Smooth muscle cell (in vitro differentiated cells): ENCODE measurements around the gene OXNAD1. TPM values are rescaled to one million over a fixed set of nuclear protein-coding genes. Genes with fewer than 3 reads are reported as not detected.

Experiments used
- DNase-seq: peaks from one replicate; lab custom pipeline; 2025; ENCODE audit not compliant: unreplicated experiment; lab: John Stamatoyannopoulos, UW
- H2AFZ ChIP-seq: fragments of 200-600 bp; sonication (generic); 2 replicates; pipeline ENCODE4 v1.6.0; 2016; ENCODE audit warnings: antibody characterized with exemption, low read depth, mild to moderate bottlenecking
- H3F3A ChIP-seq: fragments of 200-600 bp; sonication (generic); 2 replicates; pipeline ENCODE4 v1.6.0; 2017; ENCODE audit warnings: antibody characterized with exemption, low read depth
- H3K27ac ChIP-seq: fragments of 200-600 bp; sonication (generic); 2 replicates; pipeline ENCODE4 v1.5.1; 2016; ENCODE audit warnings: low read depth, mild to moderate bottlenecking
- H3K27me3 ChIP-seq: fragments of 200-600 bp; sonication (generic); 2 replicates; pipeline ENCODE4 v1.6.1; 2016; ENCODE audit warnings: low read depth, mild to moderate bottlenecking
- H3K36me3 ChIP-seq: fragments of 200-600 bp; sonication (generic); 2 replicates; pipeline ENCODE4 v1.5.1; 2016; ENCODE audit warnings: low read depth
- H3K4me1 ChIP-seq: fragments of 200-600 bp; sonication (generic); 2 replicates; pipeline ENCODE4 v1.5.1; 2016; ENCODE audit warnings: low read depth
- H3K4me2 ChIP-seq: fragments of 200-600 bp; sonication (generic); 2 replicates; pipeline ENCODE4 v1.6.0; 2016; ENCODE audit warnings: mild to moderate bottlenecking
- H3K4me3 ChIP-seq: fragments of 200-600 bp; sonication (generic); 2 replicates; pipeline ENCODE4 v1.5.1; 2016; ENCODE audit warnings: mild to moderate bottlenecking
- H3K79me2 ChIP-seq: fragments of 200-600 bp; sonication (generic); 2 replicates; pipeline ENCODE4 v1.6.0; 2016; ENCODE audit warnings: low read depth, mild to moderate bottlenecking
- H3K9ac ChIP-seq: fragments of 200-600 bp; sonication (generic); 2 replicates; pipeline ENCODE4 v1.6.0; 2016; ENCODE audit warnings: low read depth
- H3K9me3 ChIP-seq: fragments of 200-600 bp; sonication (generic); replicated peaks from 2 replicates; pipeline ENCODE4 v1.5.1; 2016; ENCODE audit warnings: low read depth
- H4K20me1 ChIP-seq: fragments of 200-600 bp; sonication (generic); 2 replicates; pipeline ENCODE4 v1.6.0; 2016; ENCODE audit warnings: low read depth
- CTCF ChIP-seq: fragments of 200-600 bp; sonication (generic); IDR thresholded peaks from 2 replicates; pipeline ENCODE4 v1.5.1; 2017; ENCODE audit warnings: borderline replicate concordance, mild to moderate bottlenecking, antibody characterized with exemption; ENCODE audit not compliant: insufficient read depth, poor library complexity, severe bottlenecking
- WGBS: methylation state at CpG from one replicate; pipeline ENCODE4 v1.1.7; 2016; ENCODE audit warnings: low lambda C conversion rate; 5-methylcytosine and 5-hydroxymethylcytosine counted together
- polyA plus RNA-seq: library from polyadenylated mRNA; unstranded; fragments of >200 nt; fragmentation: Nextera tagmentation; extraction: Ambion mirVana; gene quantifications from 2 replicates; pipeline ENCODE4 v1.2.1, GENCODE V29; 2016
- total RNA-seq: library from RNA; depleted of rRNA; stranded (reverse); fragments of >200 nt; gene quantifications from 2 replicates; pipeline ENCODE4 v1.2.3, GENCODE V29; 2014

The OXNAD1 gene
- total and polyA plus RNA-seq, 2 experiments from 2014 or later = 12.4 to 15.7 TPM

GRCh38 chr3:16336825-16337224, 71.8 kb downstream of the OXNAD1 start:
- no peak overlapping the region for H3K4me2 ChIP-seq
- H3K27ac ChIP-seq = no peak overlapping the region
- H3K9ac ChIP-seq = no peak overlapping the region
- peaks cover 15% of the 10 kb centered on the region for H4K20me1 ChIP-seq
- no peaks in the 10 kb centered on the region for H3K9me3 ChIP-seq
- H3K79me2 ChIP-seq = no peaks in the 10 kb centered on the region
- no peaks in the 10 kb centered on the region for H3K27me3 ChIP-seq
- no peak overlapping the region for H3K4me3 ChIP-seq
- no peaks in the 10 kb centered on the region for H3K4me1 ChIP-seq
- 98% methylated on average over 6 of the region's 6 CpGs for WGBS
- no peak for DNase-seq
- H3K36me3 ChIP-seq = peaks cover 10% of the 10 kb centered on the region
- no peak overlapping the region for H2AFZ ChIP-seq
- H3F3A ChIP-seq = no peaks in the 10 kb centered on the region
- no peak for TF ChIP-seq CTCF

- Histone ChIP-seq H3K9me3 (no peaks in the 10 kb centered on the region), H3K27ac (peak overlapping the region; percentile 65), H3K9ac (no peak overlapping the region), H3K36me3 (peaks cover 5% of the 10 kb centered on the region), H4K20me1 (peaks cover 15% of the 10 kb centered on the region), H3F3A (no peaks in the 10 kb centered on the region), H3K4me2 (peak overlapping the region; percentile 35), H2AFZ (no peak overlapping the region), H3K79me2 (no peaks in the 10 kb centered on the region), H3K4me3 (no peak overlapping the region), H3K4me1 (no peaks in the 10 kb centered on the region), H3K27me3 (no peaks in the 10 kb centered on the region)
- no peak for TF ChIP-seq CTCF
- WGBS = 71% methylated on average over 15 of the region's 15 CpGs
- DNase-seq = no peak
These were observed 73.0 kb downstream of the OXNAD1 start for GRCh38 chr3:16337856-16338540.

- Histone ChIP-seq H2AFZ (no peak overlapping the region), H3K27ac (peak overlapping the region; percentile 65), H3K9me3 (no peaks in the 10 kb centered on the region), H4K20me1 (peaks cover 15% of the 10 kb centered on the region), H3K27me3 (no peaks in the 10 kb centered on the region), H3F3A (no peaks in the 10 kb centered on the region), H3K9ac (peak overlapping the region; percentile 7), H3K4me3 (no peak overlapping the region), H3K4me2 (peak overlapping the region; percentile 35), H3K4me1 (no peaks in the 10 kb centered on the region), H3K36me3 (peaks cover 5% of the 10 kb centered on the region), H3K79me2 (no peaks in the 10 kb centered on the region)
- WGBS = 26% methylated on average over 1 of the region's 1 CpG
- no peak for TF ChIP-seq CTCF
- no peak for DNase-seq
These were observed 74.0 kb downstream of the OXNAD1 start for GRCh38 chr3:16338999-16339398.

- H4K20me1 ChIP-seq = peaks cover 13% of the 10 kb centered on the region
- no peaks in the 10 kb centered on the region for H3K79me2 ChIP-seq
- TF ChIP-seq CTCF = no peak
- no peak overlapping the region for H3K4me2 ChIP-seq
- no peak for DNase-seq
- H3F3A ChIP-seq = no peaks in the 10 kb centered on the region
- no peaks in the 10 kb centered on the region for H3K27me3 ChIP-seq
- no peak overlapping the region for H3K4me3 ChIP-seq
- WGBS = 94% methylated on average over 1 of the region's 1 CpG
- H2AFZ ChIP-seq = no peak overlapping the region
- H3K9ac ChIP-seq = no peak overlapping the region
- no peaks in the 10 kb centered on the region for H3K4me1 ChIP-seq
- H3K36me3 ChIP-seq = no peaks in the 10 kb centered on the region
- H3K27ac ChIP-seq = no peak overlapping the region
- H3K9me3 ChIP-seq = no peaks in the 10 kb centered on the region
These were observed 78.1 kb downstream of the OXNAD1 start for GRCh38 chr3:16343101-16343500.
